ENCODE data around the gene SORBS1.

GRCh38 chr10:95560278-95561176 is 644 bp downstream of the SORBS1 start:
- TF ChIP-seq, protein P1, sequence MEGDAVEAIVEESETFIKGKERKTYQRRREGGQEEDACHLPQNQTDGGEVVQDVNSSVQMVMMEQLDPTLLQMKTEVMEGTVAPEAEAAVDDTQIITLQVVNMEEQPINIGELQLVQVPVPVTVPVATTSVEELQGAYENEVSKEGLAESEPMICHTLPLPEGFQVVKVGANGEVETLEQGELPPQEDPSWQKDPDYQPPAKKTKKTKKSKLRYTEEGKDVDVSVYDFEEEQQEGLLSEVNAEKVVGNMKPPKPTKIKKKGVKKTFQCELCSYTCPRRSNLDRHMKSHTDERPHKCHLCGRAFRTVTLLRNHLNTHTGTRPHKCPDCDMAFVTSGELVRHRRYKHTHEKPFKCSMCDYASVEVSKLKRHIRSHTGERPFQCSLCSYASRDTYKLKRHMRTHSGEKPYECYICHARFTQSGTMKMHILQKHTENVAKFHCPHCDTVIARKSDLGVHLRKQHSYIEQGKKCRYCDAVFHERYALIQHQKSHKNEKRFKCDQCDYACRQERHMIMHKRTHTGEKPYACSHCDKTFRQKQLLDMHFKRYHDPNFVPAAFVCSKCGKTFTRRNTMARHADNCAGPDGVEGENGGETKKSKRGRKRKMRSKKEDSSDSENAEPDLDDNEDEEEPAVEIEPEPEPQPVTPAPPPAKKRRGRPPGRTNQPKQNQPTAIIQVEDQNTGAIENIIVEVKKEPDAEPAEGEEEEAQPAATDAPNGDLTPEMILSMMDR (IDR thresholded peaks at IDR 0.05) = no peak
- TF ChIP-seq POLR2A (IDR thresholded peaks at IDR 0.05) = no peak

All from testis (tissue), 2 donors.